Effector memory CD4-positive, alpha-beta T cell (primary cell): ENCODE data around the gene EHD4.

Source experiments
- DNase-seq, 3 donors: peaks; one replicate each; pipeline ENCODE4 v3.0.0-alpha.2; 2020
- H3K27ac ChIP-seq: 2 replicates; pipeline ENCODE4 v1.7.0; 2013; ENCODE audit warnings: mild to moderate bottlenecking, low read length, moderate library complexity; ENCODE audit not compliant: insufficient read depth, poor library complexity, severe bottlenecking
- H3K27me3 ChIP-seq: replicated peaks from 2 replicates; pipeline ENCODE4 v1.7.0; 2013; ENCODE audit warnings: mild to moderate bottlenecking, low read length; ENCODE audit not compliant: insufficient read depth, control insufficient read depth, poor library complexity, severe bottlenecking
- H3K36me3 ChIP-seq: 2 replicates; pipeline ENCODE4 v1.7.0; 2013; ENCODE audit warnings: mild to moderate bottlenecking, low read length, moderate library complexity; ENCODE audit not compliant: control insufficient read depth, insufficient read depth
- H3K4me1 ChIP-seq: 2 replicates; pipeline ENCODE4 v1.7.0; 2013; ENCODE audit warnings: low read length, mild to moderate bottlenecking; ENCODE audit not compliant: control insufficient read depth, insufficient read depth, poor library complexity, severe bottlenecking
- H3K4me3 ChIP-seq: 2 replicates; pipeline ENCODE4 v1.7.0; 2013; ENCODE audit warnings: low read length, low read depth, mild to moderate bottlenecking; ENCODE audit not compliant: insufficient read depth, poor library complexity, severe bottlenecking
- H3K9me3 ChIP-seq: 2 replicates; pipeline ENCODE4 v1.7.0; 2013; ENCODE audit warnings: mild to moderate bottlenecking, low read length, moderate library complexity; ENCODE audit not compliant: control insufficient read depth

The EHD4 gene

DNA sequence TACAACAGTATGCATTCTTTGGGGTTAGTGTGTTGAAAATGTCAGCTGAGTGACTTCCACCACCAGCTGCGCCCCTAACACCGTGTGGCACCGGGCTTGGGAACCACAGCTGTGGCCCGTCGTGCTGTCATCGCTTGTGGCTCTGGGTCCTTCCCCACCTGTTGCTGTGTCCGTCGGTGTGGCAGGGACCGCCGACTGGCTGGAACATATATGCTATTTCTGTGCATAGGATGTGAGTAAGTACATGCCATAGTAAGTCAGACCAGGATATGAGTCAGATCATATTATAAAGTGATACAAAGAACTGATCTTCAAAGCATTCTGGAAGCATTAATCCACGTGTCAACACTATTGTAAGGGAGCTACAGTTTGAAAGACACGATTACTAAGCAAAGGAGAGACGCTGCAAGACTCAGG is 31.9 kb downstream of the EHD4 start:
- no peaks in the 10 kb centered on the region for H3K9me3 ChIP-seq
- peak overlapping the region; percentile 52 for H3K27ac ChIP-seq
- H3K4me1 ChIP-seq = peaks cover 39% of the 10 kb centered on the region
- H3K36me3 ChIP-seq = peaks cover 19% of the 10 kb centered on the region
- peak in 2 of 3 donors; percentile 22 to 46 for DNase-seq
- no peaks in the 10 kb centered on the region for H3K27me3 ChIP-seq
- no peak overlapping the region for H3K4me3 ChIP-seq

GRCh38 chr15:41939986-41940385 is 32.4 kb downstream of the EHD4 start:
- DNase-seq = no peak
- Histone ChIP-seq H3K27ac (peak overlapping the region; percentile 52), H3K27me3 (no peaks in the 10 kb centered on the region), H3K4me1 (peaks cover 44% of the 10 kb centered on the region), H3K36me3 (peaks cover 16% of the 10 kb centered on the region), H3K4me3 (no peak overlapping the region), H3K9me3 (no peaks in the 10 kb centered on the region)

GRCh38 chr15:41937568-41937923 is 34.8 kb downstream of the EHD4 start:
- DNase-seq = no peak
- Histone ChIP-seq H3K27ac (peak overlapping the region; percentile 95), H3K9me3 (no peaks in the 10 kb centered on the region), H3K36me3 (peaks cover 9% of the 10 kb centered on the region), H3K4me1 (peaks cover 62% of the 10 kb centered on the region), H3K4me3 (peak overlapping the region; percentile 11), H3K27me3 (no peaks in the 10 kb centered on the region)

- Histone ChIP-seq H3K4me3 (peak overlapping the region; percentile 11), H3K36me3 (peaks cover 5% of the 10 kb centered on the region), H3K9me3 (no peaks in the 10 kb centered on the region), H3K4me1 (peaks cover 62% of the 10 kb centered on the region), H3K27me3 (no peaks in the 10 kb centered on the region), H3K27ac (peak overlapping the region; percentile 95)
- DNase-seq = peak; percentile 81
These were observed 35.4 kb downstream of the EHD4 start for GRCh38 chr15:41936649-41937567.

GRCh38 chr15:41936155-41936554 is 36.2 kb downstream of the EHD4 start:
- peak overlapping the region; percentile 95 for H3K27ac ChIP-seq
- H3K4me1 ChIP-seq = peaks cover 62% of the 10 kb centered on the region
- peak overlapping the region; percentile 3 for H3K4me3 ChIP-seq
- no peak for DNase-seq
- no peaks in the 10 kb centered on the region for H3K27me3 ChIP-seq
- H3K36me3 ChIP-seq = no peaks in the 10 kb centered on the region
- H3K9me3 ChIP-seq = no peaks in the 10 kb centered on the region

DNA sequence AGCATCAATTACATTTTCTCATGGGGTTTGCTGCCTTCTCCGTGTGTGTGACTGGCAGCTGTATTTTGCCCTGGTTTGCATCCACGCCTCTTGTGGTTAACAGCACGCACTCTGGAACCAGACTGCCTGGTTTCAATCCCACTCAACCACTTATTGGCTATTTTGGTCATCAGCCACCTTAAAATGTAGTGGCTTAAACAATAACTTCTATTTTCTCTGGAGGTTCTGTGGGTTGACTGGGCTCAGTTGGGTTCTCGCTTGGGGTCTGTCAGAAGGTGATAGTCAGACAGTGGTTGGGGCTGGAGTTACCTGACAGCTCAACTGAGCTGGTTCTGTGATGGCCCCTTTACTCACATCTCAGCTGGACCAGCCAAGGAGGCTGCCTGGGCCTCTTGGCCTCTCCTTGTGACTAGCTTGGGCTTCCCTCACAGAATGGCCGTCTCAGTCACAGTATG is 36.8 kb downstream of the EHD4 start:
- Histone ChIP-seq H3K27me3 (no peaks in the 10 kb centered on the region), H3K27ac (peak overlapping the region; percentile 95), H3K36me3 (no peaks in the 10 kb centered on the region), H3K4me1 (peaks cover 56% of the 10 kb centered on the region), H3K4me3 (peak overlapping the region; percentile 16), H3K9me3 (no peaks in the 10 kb centered on the region)
- no peak for DNase-seq

- peak overlapping the region; percentile 21 for H3K4me3 ChIP-seq
- no peaks in the 10 kb centered on the region for H3K27me3 ChIP-seq
- DNase-seq = peak; percentile 67 to 76 (median 70)
- peak overlapping the region; percentile 95 for H3K27ac ChIP-seq
- H3K4me1 ChIP-seq = peaks cover 53% of the 10 kb centered on the region
- H3K9me3 ChIP-seq = no peaks in the 10 kb centered on the region
- H3K36me3 ChIP-seq = no peaks in the 10 kb centered on the region
These were observed 37.5 kb downstream of the EHD4 start for GRCh38 chr15:41934843-41935242.

GRCh38 chr15:41933771-41934170 is 38.6 kb downstream of the EHD4 start:
- Histone ChIP-seq H3K36me3 (no peaks in the 10 kb centered on the region), H3K4me1 (peaks cover 53% of the 10 kb centered on the region), H3K4me3 (no peak overlapping the region)

DNA sequence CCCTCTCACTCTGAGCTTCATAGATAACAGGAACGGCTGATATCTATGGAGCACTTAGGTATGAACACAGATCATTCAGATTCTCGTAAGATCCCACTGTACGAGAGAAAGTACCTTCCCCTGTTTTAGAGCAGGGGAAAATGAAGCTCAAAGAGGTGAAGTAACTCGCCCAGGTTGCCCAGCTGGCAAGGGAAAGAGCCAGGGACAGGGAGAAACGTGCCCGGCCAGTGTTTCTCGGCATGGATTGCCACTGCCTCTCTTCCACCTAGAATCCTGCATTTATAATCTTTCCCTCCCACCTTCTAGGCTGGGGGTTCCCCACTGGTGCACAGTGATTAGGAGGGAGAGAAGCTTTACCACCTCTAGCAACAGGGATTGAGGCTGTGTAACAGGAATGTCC is 39.0 kb downstream of the EHD4 start:
- H3K36me3 ChIP-seq = no peaks in the 10 kb centered on the region
- peak overlapping the region; percentile 95 for H3K27ac ChIP-seq
- H3K4me1 ChIP-seq = peaks cover 50% of the 10 kb centered on the region
- H3K4me3 ChIP-seq = no peak overlapping the region
- no peaks in the 10 kb centered on the region for H3K9me3 ChIP-seq
- no peaks in the 10 kb centered on the region for H3K27me3 ChIP-seq
- no peak for DNase-seq

More at GRCh38 chr15:41933771-41934170, 38.6 kb downstream of the EHD4 start:
- no peaks in the 10 kb centered on the region for H3K27me3 ChIP-seq
- no peak for DNase-seq
- peak overlapping the region; percentile 95 for H3K27ac ChIP-seq
- H3K9me3 ChIP-seq = no peaks in the 10 kb centered on the region

DNA sequence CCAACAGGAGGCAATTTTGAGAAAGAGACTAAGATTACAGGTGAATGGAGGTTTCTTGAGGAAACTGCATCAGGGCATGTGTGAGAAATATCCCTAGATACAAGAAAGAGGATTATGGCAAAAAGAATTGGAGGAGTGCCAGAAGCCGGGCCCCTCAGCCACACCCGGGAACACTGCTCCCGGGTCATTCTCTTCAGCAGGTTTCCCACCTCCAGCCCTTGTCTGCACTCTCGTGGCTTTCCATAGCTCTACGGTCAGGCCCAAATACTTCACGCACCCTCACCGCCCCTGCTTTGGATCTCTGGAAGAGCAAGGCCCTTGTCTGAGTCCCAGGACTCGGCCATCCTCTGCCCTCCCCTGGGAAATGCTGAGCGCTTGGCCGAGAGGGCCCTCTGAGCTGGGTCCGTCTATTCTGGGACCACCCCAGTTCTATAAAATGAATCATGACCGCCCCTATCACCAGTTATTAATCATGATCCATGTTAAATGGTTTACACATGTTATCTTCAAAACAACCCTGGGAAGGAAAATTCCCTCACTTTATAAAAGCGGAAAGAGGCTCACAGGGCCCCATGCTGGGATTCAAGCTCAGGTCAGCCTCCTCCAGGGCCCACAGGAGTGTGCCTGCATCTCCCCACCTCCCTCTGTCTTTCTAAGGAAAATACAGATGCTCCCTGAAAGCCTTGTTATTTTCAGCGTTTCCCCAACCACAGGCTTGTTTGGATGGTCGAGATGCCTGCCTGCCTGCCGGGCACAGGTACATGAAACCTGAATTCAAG is 39.7 kb downstream of the EHD4 start:
- no peaks in the 10 kb centered on the region for H3K27me3 ChIP-seq
- no peak overlapping the region for H3K4me3 ChIP-seq
- H3K4me1 ChIP-seq = peaks cover 44% of the 10 kb centered on the region
- no peak overlapping the region for H3K27ac ChIP-seq
- H3K9me3 ChIP-seq = no peaks in the 10 kb centered on the region
- no peak for DNase-seq
- H3K36me3 ChIP-seq = no peaks in the 10 kb centered on the region
